ENCODE measurements around the gene IGFBP7. TPM values are rescaled to one million over a fixed set of nuclear protein-coding genes. Genes with fewer than 3 reads are reported as not detected.

The IGFBP7 gene
- total and polyA plus RNA-seq, 2 donors (not counting 1 experiment from before 2014, with no cell fraction given): 54.8 to 793 TPM

DNA sequence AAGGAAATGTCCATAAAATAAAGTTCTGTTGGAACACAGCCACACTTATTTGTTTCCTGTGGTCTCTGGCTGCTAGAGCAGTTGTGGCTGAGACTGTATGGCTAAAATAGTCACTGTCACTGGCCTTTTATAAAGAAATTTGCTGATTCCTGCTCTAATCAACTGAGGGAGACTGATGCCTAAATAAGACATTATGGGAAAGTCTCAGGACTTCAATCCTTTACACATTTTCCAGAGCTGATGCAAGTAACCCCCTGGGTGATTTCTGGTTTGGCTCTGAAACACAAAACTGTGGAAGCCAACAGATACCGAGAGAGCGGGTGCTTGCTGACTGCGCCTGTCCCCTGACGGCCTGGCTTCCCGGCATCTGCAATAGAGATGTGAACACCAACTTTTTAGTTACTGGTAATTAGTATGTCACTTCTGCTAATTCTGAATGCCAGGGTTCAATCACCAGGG is 67.4 kb downstream of the IGFBP7 start:
- no peak overlapping the region for H3K4me2 ChIP-seq (ENCODE audit: extremely low read depth, insufficient read depth, low read length)
- peaks cover 19% of the 10 kb centered on the region for H3K4me1 ChIP-seq (ENCODE audit: control insufficient read depth, extremely low read depth, insufficient read depth, low read length)
- no peak overlapping the region for H2AFZ ChIP-seq (ENCODE audit: low read length)
- no peaks in the 10 kb centered on the region for H3K27me3 ChIP-seq (ENCODE audit: control insufficient read depth, insufficient read depth, low read length)
- peak in 1 of 2 donors; percentile 74 for DNase-seq (ENCODE audit: low read depth in 2 of 2)
- H3K9me3 ChIP-seq (ENCODE audit: control insufficient read depth, insufficient read depth, low read depth, low read length): no peaks in the 10 kb centered on the region
- no peak overlapping the region for H3K4me3 ChIP-seq (replicated peaks in 1 of 4; ENCODE audit: control extremely low read depth in 1 of 4, insufficient read depth in 1 of 4, low read depth in 3 of 4, low read length in 4 of 4)
- H4K20me1 ChIP-seq (ENCODE audit: control insufficient read depth, extremely low read depth, insufficient read depth, low read length): no peaks in the 10 kb centered on the region
- TF ChIP-seq EZH2 (IDR thresholded peaks at IDR 0.05; ENCODE audit: low read length, missing control alignments): no peak
- TF ChIP-seq, protein P1, sequence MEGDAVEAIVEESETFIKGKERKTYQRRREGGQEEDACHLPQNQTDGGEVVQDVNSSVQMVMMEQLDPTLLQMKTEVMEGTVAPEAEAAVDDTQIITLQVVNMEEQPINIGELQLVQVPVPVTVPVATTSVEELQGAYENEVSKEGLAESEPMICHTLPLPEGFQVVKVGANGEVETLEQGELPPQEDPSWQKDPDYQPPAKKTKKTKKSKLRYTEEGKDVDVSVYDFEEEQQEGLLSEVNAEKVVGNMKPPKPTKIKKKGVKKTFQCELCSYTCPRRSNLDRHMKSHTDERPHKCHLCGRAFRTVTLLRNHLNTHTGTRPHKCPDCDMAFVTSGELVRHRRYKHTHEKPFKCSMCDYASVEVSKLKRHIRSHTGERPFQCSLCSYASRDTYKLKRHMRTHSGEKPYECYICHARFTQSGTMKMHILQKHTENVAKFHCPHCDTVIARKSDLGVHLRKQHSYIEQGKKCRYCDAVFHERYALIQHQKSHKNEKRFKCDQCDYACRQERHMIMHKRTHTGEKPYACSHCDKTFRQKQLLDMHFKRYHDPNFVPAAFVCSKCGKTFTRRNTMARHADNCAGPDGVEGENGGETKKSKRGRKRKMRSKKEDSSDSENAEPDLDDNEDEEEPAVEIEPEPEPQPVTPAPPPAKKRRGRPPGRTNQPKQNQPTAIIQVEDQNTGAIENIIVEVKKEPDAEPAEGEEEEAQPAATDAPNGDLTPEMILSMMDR (conservative IDR thresholded peaks at IDR 0.05 in 1 of 2, IDR thresholded peaks at IDR 0.05 in 1 of 2; ENCODE audit: low read depth in 1 of 2, low read length in 2 of 2): no peak
- peak overlapping the region; percentile 53 for H3K27ac ChIP-seq (ENCODE audit: insufficient read depth, low read length)
- H3K36me3 ChIP-seq (ENCODE audit: control insufficient read depth, insufficient read depth, low read length): no peaks in the 10 kb centered on the region
- no peaks in the 10 kb centered on the region for H3K79me2 ChIP-seq (ENCODE audit: control insufficient read depth, insufficient read depth, low read length)
- H3K9ac ChIP-seq (ENCODE audit: insufficient read depth, low read length): no peak overlapping the region

DNA sequence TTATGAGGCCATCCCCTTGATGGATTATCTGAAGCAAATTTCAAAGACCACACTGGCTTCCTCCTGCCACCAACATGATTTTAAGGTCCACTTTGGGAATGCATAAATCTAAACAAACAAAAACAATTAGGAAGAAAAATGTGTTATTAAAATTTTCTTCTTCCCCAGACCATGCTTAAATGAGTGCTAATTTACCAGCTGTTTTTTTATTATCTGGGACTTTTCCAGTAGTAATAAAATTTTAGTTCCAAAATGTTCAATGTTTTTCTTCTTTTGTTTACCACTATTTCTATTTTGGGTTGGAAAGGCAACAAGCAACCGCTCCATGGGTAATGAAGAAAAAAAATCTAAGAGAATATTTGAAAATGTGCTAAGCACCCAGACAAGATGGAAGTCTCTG is 69.2 kb downstream of the IGFBP7 start:
- Histone ChIP-seq H4K20me1 (ENCODE audit: control insufficient read depth, extremely low read depth, insufficient read depth, low read length) (no peaks in the 10 kb centered on the region), H3K27me3 (ENCODE audit: control insufficient read depth, insufficient read depth, low read length) (no peaks in the 10 kb centered on the region), H3K9me3 (ENCODE audit: control insufficient read depth, insufficient read depth, low read depth, low read length) (no peaks in the 10 kb centered on the region), H3K27ac (ENCODE audit: insufficient read depth, low read length) (no peak overlapping the region), H3K36me3 (ENCODE audit: control insufficient read depth, insufficient read depth, low read length) (no peaks in the 10 kb centered on the region), H3K4me1 (ENCODE audit: control insufficient read depth, extremely low read depth, insufficient read depth, low read length) (peaks cover 19% of the 10 kb centered on the region), H2AFZ (ENCODE audit: low read length) (no peak overlapping the region), H3K4me2 (ENCODE audit: extremely low read depth, insufficient read depth, low read length) (no peak overlapping the region), H3K4me3 (replicated peaks in 1 of 4; ENCODE audit: control extremely low read depth in 1 of 4, insufficient read depth in 1 of 4, low read depth in 3 of 4, low read length in 4 of 4) (no peak overlapping the region), H3K79me2 (ENCODE audit: control insufficient read depth, insufficient read depth, low read length) (no peaks in the 10 kb centered on the region), H3K9ac (ENCODE audit: insufficient read depth, low read length) (no peak overlapping the region)
- no peak for TF ChIP-seq EZH2 (IDR thresholded peaks at IDR 0.05; ENCODE audit: low read length, missing control alignments)
- TF ChIP-seq, protein P1 (conservative IDR thresholded peaks at IDR 0.05 in 1 of 2, IDR thresholded peaks at IDR 0.05 in 1 of 2; ENCODE audit: low read depth in 1 of 2, low read length in 2 of 2): no peak
- DNase-seq (ENCODE audit: low read depth in 2 of 2): no peak

- H3K36me3 ChIP-seq (ENCODE audit: control insufficient read depth, insufficient read depth, low read length): no peaks in the 10 kb centered on the region
Observed at GRCh38 chr4:57040510-57040909, 69.7 kb downstream of the IGFBP7 start.

More at GRCh38 chr4:57040510-57040909, 69.7 kb downstream of the IGFBP7 start:
- H4K20me1 ChIP-seq (ENCODE audit: control insufficient read depth, extremely low read depth, insufficient read depth, low read length): no peaks in the 10 kb centered on the region
- no peak overlapping the region for H3K27ac ChIP-seq (ENCODE audit: insufficient read depth, low read length)
- no peaks in the 10 kb centered on the region for H3K79me2 ChIP-seq (ENCODE audit: control insufficient read depth, insufficient read depth, low read length)
- H3K4me3 ChIP-seq (replicated peaks in 1 of 4; ENCODE audit: control extremely low read depth in 1 of 4, insufficient read depth in 1 of 4, low read depth in 3 of 4, low read length in 4 of 4): no peak overlapping the region
- TF ChIP-seq, protein P1 (conservative IDR thresholded peaks at IDR 0.05 in 1 of 2, IDR thresholded peaks at IDR 0.05 in 1 of 2; ENCODE audit: low read depth in 1 of 2, low read length in 2 of 2): no peak
- TF ChIP-seq EZH2 (IDR thresholded peaks at IDR 0.05; ENCODE audit: low read length, missing control alignments): no peak
- H3K27me3 ChIP-seq (ENCODE audit: control insufficient read depth, insufficient read depth, low read length): no peaks in the 10 kb centered on the region
- peaks cover 17% of the 10 kb centered on the region for H3K4me1 ChIP-seq (ENCODE audit: control insufficient read depth, extremely low read depth, insufficient read depth, low read length)
- H3K9me3 ChIP-seq (ENCODE audit: control insufficient read depth, insufficient read depth, low read depth, low read length): no peaks in the 10 kb centered on the region
- H3K9ac ChIP-seq (ENCODE audit: insufficient read depth, low read length): no peak overlapping the region
- no peak overlapping the region for H2AFZ ChIP-seq (ENCODE audit: low read length)
- H3K4me2 ChIP-seq (ENCODE audit: extremely low read depth, insufficient read depth, low read length): no peak overlapping the region
- DNase-seq (ENCODE audit: low read depth in 2 of 2): no peak
